IMR-90 (cell line): ENCODE data around the gene EFEMP1. TPM values are rescaled to one million over a fixed set of nuclear protein-coding genes. Genes with fewer than 3 reads are reported as not detected.

Experiments
- ATAC-seq: fragments of 200-7000 bp; cut with Tn5 transposase; 2 replicates; pipeline ENCODE4 v1.9.1; 2020; ENCODE audit warnings: low read depth, mild to moderate bottlenecking, moderate library complexity
- BruUV-seq: library from RNA; stranded (reverse); fragments of 400-500 nt; replicated peaks from 2 replicates; lab custom pipeline; 2021; lab: Mats Ljungman, UMichigan
- CTCF ChIA-PET: fragments of 300-600 bp; formaldehyde crosslinking; extraction: SDS; loops from one replicate; lab custom pipeline; 2021; ENCODE audit warnings: antibody characterized with exemption; lab: Yijun Ruan, JAX
- POLR2A ChIA-PET: fragments of 300-600 bp; sonication (Branson Sonifier 250); formaldehyde crosslinking; loops from one replicate; lab custom pipeline; 2022; ENCODE audit warnings: antibody characterized with exemption; ENCODE audit not compliant: unreplicated experiment; lab: Charles Lee
- DNase-seq: peaks from one replicate; pipeline ENCODE4 v3.0.0; 2013
- H2AFZ ChIP-seq: replicated peaks from 2 replicates; pipeline ENCODE3; 2013; ENCODE audit warnings: low read length, mild to moderate bottlenecking; ENCODE audit not compliant: poor library complexity
- H2AK5ac ChIP-seq: 2 replicates; pipeline ENCODE4 v1.6.1; 2013; ENCODE audit warnings: low read depth, low read length, inconsistent platforms
- H2AK9ac ChIP-seq: replicated peaks from 2 replicates; pipeline ENCODE3; 2013; ENCODE audit warnings: mild to moderate bottlenecking, low read depth, low read length, moderate library complexity; ENCODE audit not compliant: poor library complexity
- H2BK120ac ChIP-seq: 2 replicates; pipeline ENCODE4 v1.6.1; 2013; ENCODE audit warnings: low read depth, low read length, inconsistent platforms
- H2BK15ac ChIP-seq: 3 replicates; pipeline ENCODE4 v1.6.1; 2013; ENCODE audit warnings: low read depth, low read length, inconsistent platforms
- H2BK20ac ChIP-seq: 2 replicates; pipeline ENCODE4 v1.6.1; 2013; ENCODE audit warnings: low read depth, mild to moderate bottlenecking, inconsistent platforms, low read length, moderate library complexity
- H2BK5ac ChIP-seq: 2 replicates; pipeline ENCODE4 v1.6.1; 2013; ENCODE audit warnings: mild to moderate bottlenecking, low read depth, low read length, inconsistent platforms; ENCODE audit not compliant: poor library complexity, severe bottlenecking
- H3K14ac ChIP-seq: replicated peaks from 2 replicates; pipeline ENCODE4 v1.6.1; 2013; ENCODE audit warnings: low read depth, low read length, inconsistent platforms
- H3K18ac ChIP-seq: 2 replicates; pipeline ENCODE4 v1.6.1; 2013; ENCODE audit warnings: low read depth, low read length, control low read depth
- H3K23ac ChIP-seq: 2 replicates; pipeline ENCODE4 v1.6.1; 2013; ENCODE audit warnings: low read depth, low read length, inconsistent platforms
- H3K27ac ChIP-seq: 2 replicates; pipeline ENCODE4 v1.5.1; 2013; ENCODE audit warnings: mild to moderate bottlenecking, control low read depth, low read length; ENCODE audit not compliant: insufficient read depth
- H3K27me3 ChIP-seq: 2 replicates; pipeline ENCODE4 v1.6.1; 2013; ENCODE audit warnings: low read length; ENCODE audit not compliant: control insufficient read depth, insufficient read depth
- H3K36me3 ChIP-seq: 2 replicates; pipeline ENCODE4 v1.6.1; 2013; ENCODE audit warnings: low read length, mixed read lengths; ENCODE audit not compliant: control insufficient read depth, insufficient read depth
- H3K4ac ChIP-seq: 2 replicates; pipeline ENCODE4 v1.6.1; 2013; ENCODE audit warnings: low read depth, low read length, inconsistent platforms
- H3K4me1 ChIP-seq: 2 replicates; pipeline ENCODE4 v1.6.1; 2013; ENCODE audit warnings: low read length, mixed read lengths; ENCODE audit not compliant: control insufficient read depth, insufficient read depth
- H3K4me2 ChIP-seq: 2 replicates; pipeline ENCODE4 v1.6.1; 2013; ENCODE audit warnings: low read depth, mild to moderate bottlenecking, control low read depth, low read length, moderate library complexity
- H3K4me3 ChIP-seq: 2 replicates; pipeline ENCODE4 v1.5.1; 2013; ENCODE audit warnings: low read depth, mild to moderate bottlenecking, control low read depth, low read length, moderate library complexity; ENCODE audit not compliant: insufficient read depth
- H3K56ac ChIP-seq: 2 replicates; pipeline ENCODE4 v1.6.1; 2013; ENCODE audit warnings: low read length, inconsistent platforms; ENCODE audit not compliant: insufficient read depth; ENCODE audit errors: extremely low read depth
- H3K79me1 ChIP-seq, 2 experiments: 2 replicates each; pipeline ENCODE4 v1.6.1; 2013; ENCODE audit warnings: low read length in 2 of 2, inconsistent platforms in 1 of 2, low read depth in 1 of 2
- H3K9ac ChIP-seq: 2 replicates; pipeline ENCODE4 v1.6.1; 2013; ENCODE audit warnings: low read depth, low read length, control low read depth
- H3K9me1 ChIP-seq: 2 replicates; pipeline ENCODE4 v1.6.1; 2013; ENCODE audit warnings: low read length, inconsistent platforms; ENCODE audit not compliant: insufficient read depth
- H3K9me3 ChIP-seq: 2 replicates; pipeline ENCODE4 v1.6.1; 2013; ENCODE audit warnings: low read length; ENCODE audit not compliant: control insufficient read depth, insufficient read depth
- H4K20me1 ChIP-seq: 2 replicates; pipeline ENCODE4 v1.6.1; 2013; ENCODE audit warnings: low read length, inconsistent platforms; ENCODE audit not compliant: insufficient read depth
- H4K5ac ChIP-seq: 2 replicates; pipeline ENCODE4 v1.6.1; 2013; ENCODE audit warnings: mild to moderate bottlenecking, low read depth, low read length, control low read depth
- H4K8ac ChIP-seq, 2 experiments: 2 replicates each; pipeline ENCODE4 v1.6.1; 2013; ENCODE audit warnings: low read depth in 2 of 2, low read length in 2 of 2, control low read depth in 1 of 2, inconsistent platforms in 1 of 2
- H4K91ac ChIP-seq: 2 replicates; pipeline ENCODE4 v1.6.1; 2013; ENCODE audit warnings: low read depth, low read length, inconsistent platforms; ENCODE audit not compliant: insufficient read depth
- CEBPB ChIP-seq: IDR thresholded peaks from 2 replicates; pipeline ENCODE4 v1.6.1; 2012; ENCODE audit warnings: low read depth, low read length, improper control_type of control experiment
- CHD1 ChIP-seq: IDR thresholded peaks from 2 replicates; pipeline ENCODE4 v1.6.1; 2012; ENCODE audit warnings: low read depth, low read length, improper control_type of control experiment
- CTCF ChIP-seq: conservative IDR thresholded peaks from 2 replicates; pipeline ENCODE4 v1.5.1; 2012; ENCODE audit warnings: mild to moderate bottlenecking, low read depth, low read length, improper control_type of control experiment
- ELK1 ChIP-seq: fragments of 150-350 bp; IDR thresholded peaks from 2 replicates; pipeline ENCODE4 v1.6.1; 2016; ENCODE audit warnings: low read depth, mild to moderate bottlenecking, low read length, moderate library complexity, borderline replicate concordance
- FOS ChIP-seq: fragments of 150-350 bp; IDR thresholded peaks from 2 replicates; pipeline ENCODE4 v1.6.1; 2016; ENCODE audit warnings: low read depth, low read length
- MAFK ChIP-seq: IDR thresholded peaks from 2 replicates; pipeline ENCODE4 v1.6.1; 2012; ENCODE audit warnings: low read depth, low read length, improper control_type of control experiment
- MXI1 ChIP-seq: IDR thresholded peaks from 2 replicates; pipeline ENCODE4 v1.6.1; 2012; ENCODE audit warnings: low read depth, mild to moderate bottlenecking, low read length, moderate library complexity, borderline replicate concordance
- NFE2L2 ChIP-seq: fragments of 150-350 bp; IDR thresholded peaks from 2 replicates; pipeline ENCODE4 v1.6.1; 2016; ENCODE audit warnings: low read depth, mild to moderate bottlenecking, low read length
- POLR2A ChIP-seq: IDR thresholded peaks from 2 replicates; pipeline ENCODE4 v1.6.1; 2012; ENCODE audit warnings: mild to moderate bottlenecking, low read depth, low read length
- RCOR1 ChIP-seq: IDR thresholded peaks from 2 replicates; pipeline ENCODE4 v1.6.1; 2012; ENCODE audit warnings: mild to moderate bottlenecking, low read length, improper control_type of control experiment; ENCODE audit not compliant: insufficient replicate concordance
- RFX5 ChIP-seq: IDR thresholded peaks from 2 replicates; pipeline ENCODE4 v1.8.0; 2012; ENCODE audit warnings: low read depth, mild to moderate bottlenecking, low read length, moderate library complexity
- WGBS, 2 experiments: methylation state at CpG; one replicate each; pipeline versions ENCODE4 v1.1.5 to v1.1.7; 2013; ENCODE audit warnings: missing lambda C conversion rate in 2 of 2; ENCODE audit not compliant: insufficient read length in 1 of 2; ENCODE audit errors: extremely low coverage in 2 of 2; 5-methylcytosine and 5-hydroxymethylcytosine counted together
- dilution Hi-C: fragments of 300-500 bp; cut with HindIII; formaldehyde crosslinking; loops from one replicate; pipeline ENCODE4 v1.14.3; 2018; ENCODE audit warnings: low sequenced_read_pairs; ENCODE audit not compliant: unreplicated experiment
- in situ Hi-C: fragments of 300-500 bp; cut with MboI; formaldehyde crosslinking; loops from 3 replicates; pipeline ENCODE4 v1.14.3; 2019; ENCODE audit warnings: low sequenced_read_pairs, inconsistent platforms, mixed read lengths
- intact Hi-C: fragments of 100-400 bp; cut with micrococcal nuclease; formaldehyde crosslinking; loops from 2 replicates; pipeline ENCODE4 v1.10.0; 2022
- polyA plus RNA-seq, 3 experiments: library from polyadenylated mRNA; depleted of rRNA; stranded (reverse); fragments of >200 nt; gene quantifications; 2 replicates each; pipeline ENCODE4 v1.2.3, GENCODE V29; 2012; ENCODE audit warnings: low replicate concordance in 1 of 3
- total RNA-seq: library from RNA; depleted of rRNA; stranded (reverse); fragments of >200 nt; gene quantifications from 2 replicates; pipeline ENCODE4 v1.2.3, GENCODE V29; 2012

EFEMP1 gene
- total and polyA plus RNA-seq, 2 of the 4 experiments (the other 2 are of a cell fraction) = 214 to 219 TPM

GRCh38 chr2:55951533-55951932 lies 28.0 kb upstream of the EFEMP1 start:
- Histone ChIP-seq H2BK20ac (no peak overlapping the region), H3K79me1 (no peaks in the 10 kb centered on the region), H3K4me3 (no peak overlapping the region), H3K4me1 (peaks cover 2% of the 10 kb centered on the region; the same call in 1 of the 2 replicates), H4K91ac (no peak overlapping the region), H3K23ac (no peak overlapping the region), H4K5ac (no peak overlapping the region), H4K8ac (no peak overlapping the region), H3K4ac (no peak overlapping the region), H3K14ac (no peak overlapping the region), H3K9me3 (no peaks in the 10 kb centered on the region), H2AK5ac (no peak overlapping the region), H2AFZ (no peak overlapping the region), H2BK120ac (no peak overlapping the region), H3K27ac (no peak overlapping the region), H3K27me3 (peaks cover 2% of the 10 kb centered on the region; the same call in 1 of the 2 replicates), H2AK9ac (no peak overlapping the region), H3K18ac (no peak overlapping the region), H4K20me1 (no peaks in the 10 kb centered on the region), H3K56ac (no peak overlapping the region), H3K4me2 (no peak overlapping the region), H3K9me1 (no peaks in the 10 kb centered on the region), H3K9ac (no peak overlapping the region), H3K36me3 (no peaks in the 10 kb centered on the region), H2BK5ac (no peak overlapping the region), H2BK15ac (no peak overlapping the region)
- intact Hi-C loops = no loop called here
- in situ Hi-C loops = no loop called here
- BruUV-seq = no TSS peak
- dilution Hi-C loops = no loop called here
- no peak for TF ChIP-seq ELK1
- no peak for TF ChIP-seq MXI1
- no peak for TF ChIP-seq CEBPB
- TF ChIP-seq CTCF = no peak
- TF ChIP-seq MAFK = no peak
- TF ChIP-seq CHD1 = no peak
- TF ChIP-seq RCOR1 = no peak
- no peak for TF ChIP-seq NFE2L2
- no peak for TF ChIP-seq FOS
- TF ChIP-seq RFX5 = no peak
- TF ChIP-seq POLR2A = no peak
- DNase-seq (no peak), ATAC-seq (no peak)
- ChIA-PET CTCF (no interaction called here), POLR2A (no interaction called here)
- no CpG with 5 or more reads among the region's 5 CpGs for WGBS, 2 experiments
